GM12878 (cell line): ENCODE measurements around the gene DUOX2.

ENCODE experiments used
- ASH2L ChIP-seq: fragments of 300-600, 200-600 bp; sonication (generic); IDR thresholded peaks from 2 replicates; pipeline ENCODE4 v1.6.1; 2017; ENCODE audit warnings: low read depth, mild to moderate bottlenecking, borderline replicate concordance
- JUND ChIP-seq: IDR thresholded peaks from 2 replicates; pipeline ENCODE4 v1.6.1; 2012; ENCODE audit warnings: low read depth, mild to moderate bottlenecking, low read length, improper control_type of control experiment, moderate library complexity
- MAX ChIP-seq: IDR thresholded peaks from 2 replicates; pipeline ENCODE4 v1.6.1; 2012; ENCODE audit warnings: low read depth, low read length, improper control_type of control experiment
- MTA3 ChIP-seq: IDR thresholded peaks from 2 replicates; pipeline ENCODE4 v1.6.1; 2012; ENCODE audit warnings: low read length, inconsistent platforms, borderline replicate concordance
- POLR2AphosphoS5 ChIP-seq: IDR thresholded peaks from 2 replicates; pipeline ENCODE4 v1.6.1; 2011; ENCODE audit warnings: mild to moderate bottlenecking, low read length, inconsistent platforms
- RAD21 ChIP-seq: IDR thresholded peaks from 2 replicates; pipeline ENCODE4 v1.6.1; 2011; ENCODE audit warnings: mild to moderate bottlenecking, low read depth, low read length, moderate library complexity; ENCODE audit not compliant: insufficient read depth
- STAT3 ChIP-seq: IDR thresholded peaks from 2 replicates; pipeline ENCODE4 v1.6.1; 2011; ENCODE audit warnings: low read depth, low read length, improper control_type of control experiment
- ZNF217 ChIP-seq: fragments of 450-650 bp; IDR thresholded peaks from 2 replicates; pipeline ENCODE4 v1.6.1; 2017; ENCODE audit warnings: antibody characterized with exemption, mild to moderate bottlenecking

DNA sequence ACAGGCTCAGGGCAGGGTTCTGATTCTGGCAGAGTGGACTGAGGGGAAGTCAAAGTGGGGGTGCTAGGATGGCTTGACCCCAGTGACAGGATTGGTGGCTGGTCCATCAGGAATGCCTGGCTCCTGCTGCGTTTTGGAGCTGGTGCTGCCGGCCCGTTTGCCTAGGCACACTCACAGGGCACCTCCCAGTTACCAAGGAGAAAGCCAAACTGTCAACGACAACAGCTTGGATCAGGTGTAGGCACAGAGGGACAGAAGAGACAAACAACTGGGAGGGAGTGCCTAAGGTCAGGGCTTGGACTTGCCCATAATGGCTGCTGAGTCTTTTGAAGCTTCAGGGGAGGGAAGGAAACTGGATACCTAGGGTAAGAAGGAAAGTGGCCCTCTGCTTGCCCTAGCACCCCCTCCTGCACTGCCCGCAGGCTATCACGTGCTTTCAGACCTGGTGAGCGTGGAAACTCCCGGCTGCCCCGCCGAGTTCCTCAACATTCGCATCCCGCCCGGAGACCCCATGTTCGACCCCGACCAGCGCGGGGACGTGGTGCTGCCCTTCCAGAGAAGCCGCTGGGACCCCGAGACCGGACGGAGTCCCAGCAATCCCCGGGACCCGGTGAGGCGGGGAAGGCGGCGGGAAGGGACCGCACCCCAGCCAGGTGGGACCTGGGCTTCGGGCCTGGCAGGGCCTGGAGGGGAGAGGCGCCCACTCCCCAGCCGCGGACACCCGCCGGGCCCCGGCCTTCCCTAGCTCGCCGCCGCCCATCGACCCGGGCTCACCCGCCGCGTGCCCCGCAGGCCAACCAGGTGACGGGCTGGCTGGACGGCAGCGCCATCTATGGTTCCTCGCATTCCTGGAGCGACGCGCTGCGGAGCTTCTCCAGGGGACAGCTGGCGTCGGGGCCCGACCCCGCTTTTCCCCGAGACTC is 21.0 kb upstream of the DUOX2 start:
- TF ChIP-seq MTA3 = no peak
- TF ChIP-seq RAD21 = no peak
- no peak for TF ChIP-seq MAX
- no peak for TF ChIP-seq POLR2AphosphoS5
- TF ChIP-seq ZNF217 = no peak
- TF ChIP-seq JUND = no peak
- TF ChIP-seq STAT3 = no peak
- TF ChIP-seq ASH2L = no peak
